Measurements from ENCODE around the gene MIER1. TPM values are rescaled to one million over a fixed set of nuclear protein-coding genes. Genes with fewer than 3 reads are reported as not detected.

Gene MIER1
- total RNA-seq, 1 donor, result 52.2 TPM

DNA sequence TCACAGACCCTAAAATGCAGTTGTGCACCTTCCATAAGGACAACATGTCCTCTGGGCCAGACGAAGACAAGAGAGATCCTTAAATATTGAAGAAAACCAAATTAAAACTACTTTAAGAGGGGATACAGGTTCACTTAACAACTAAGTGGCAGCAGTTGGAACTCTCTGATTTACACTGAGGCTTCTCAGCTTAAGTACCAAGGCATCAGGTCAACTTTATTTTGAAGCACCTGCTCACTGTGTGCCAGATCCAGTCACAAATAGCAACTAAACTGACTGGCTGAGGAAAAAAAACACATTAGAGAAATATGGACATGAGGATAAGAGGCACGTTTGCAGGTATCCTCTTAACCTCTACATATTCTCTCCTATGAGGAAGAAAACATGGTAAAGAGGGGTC is 96.0 kb downstream of the MIER1 start:
- TF ChIP-seq, protein P1, sequence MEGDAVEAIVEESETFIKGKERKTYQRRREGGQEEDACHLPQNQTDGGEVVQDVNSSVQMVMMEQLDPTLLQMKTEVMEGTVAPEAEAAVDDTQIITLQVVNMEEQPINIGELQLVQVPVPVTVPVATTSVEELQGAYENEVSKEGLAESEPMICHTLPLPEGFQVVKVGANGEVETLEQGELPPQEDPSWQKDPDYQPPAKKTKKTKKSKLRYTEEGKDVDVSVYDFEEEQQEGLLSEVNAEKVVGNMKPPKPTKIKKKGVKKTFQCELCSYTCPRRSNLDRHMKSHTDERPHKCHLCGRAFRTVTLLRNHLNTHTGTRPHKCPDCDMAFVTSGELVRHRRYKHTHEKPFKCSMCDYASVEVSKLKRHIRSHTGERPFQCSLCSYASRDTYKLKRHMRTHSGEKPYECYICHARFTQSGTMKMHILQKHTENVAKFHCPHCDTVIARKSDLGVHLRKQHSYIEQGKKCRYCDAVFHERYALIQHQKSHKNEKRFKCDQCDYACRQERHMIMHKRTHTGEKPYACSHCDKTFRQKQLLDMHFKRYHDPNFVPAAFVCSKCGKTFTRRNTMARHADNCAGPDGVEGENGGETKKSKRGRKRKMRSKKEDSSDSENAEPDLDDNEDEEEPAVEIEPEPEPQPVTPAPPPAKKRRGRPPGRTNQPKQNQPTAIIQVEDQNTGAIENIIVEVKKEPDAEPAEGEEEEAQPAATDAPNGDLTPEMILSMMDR (IDR thresholded peaks at IDR 0.05; ENCODE audit: insufficient read depth, low read depth, low read length), result no peak
- no peak overlapping the region for H3K4me3 ChIP-seq (ENCODE audit: low read depth, low read length)
- DNase-seq (ENCODE audit: low read depth), result no peak

DNA sequence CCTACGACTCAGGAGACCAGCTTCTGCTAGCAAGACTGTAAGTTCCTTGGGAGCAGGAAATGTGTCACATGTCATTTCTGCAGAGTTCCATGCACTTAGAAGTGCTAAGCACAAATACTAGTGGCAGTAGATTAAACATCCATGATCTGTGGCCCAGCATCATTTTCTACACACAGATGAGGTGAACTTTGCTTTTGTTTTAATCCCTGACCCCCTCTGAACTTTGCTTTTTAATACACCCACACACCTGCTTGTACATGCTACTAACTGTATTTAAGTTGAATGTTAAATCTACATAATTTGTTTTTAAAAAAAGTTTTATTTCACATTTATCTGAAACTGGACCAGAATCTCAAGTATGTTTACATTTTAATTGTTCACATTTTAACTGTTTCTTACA is 104.7 kb downstream of the MIER1 start:
- no peak for DNase-seq (ENCODE audit: low read depth)
- H3K4me3 ChIP-seq (ENCODE audit: low read depth, low read length), result no peak overlapping the region
- TF ChIP-seq, protein P1 (IDR thresholded peaks at IDR 0.05; ENCODE audit: insufficient read depth, low read depth, low read length), result no peak

DNA sequence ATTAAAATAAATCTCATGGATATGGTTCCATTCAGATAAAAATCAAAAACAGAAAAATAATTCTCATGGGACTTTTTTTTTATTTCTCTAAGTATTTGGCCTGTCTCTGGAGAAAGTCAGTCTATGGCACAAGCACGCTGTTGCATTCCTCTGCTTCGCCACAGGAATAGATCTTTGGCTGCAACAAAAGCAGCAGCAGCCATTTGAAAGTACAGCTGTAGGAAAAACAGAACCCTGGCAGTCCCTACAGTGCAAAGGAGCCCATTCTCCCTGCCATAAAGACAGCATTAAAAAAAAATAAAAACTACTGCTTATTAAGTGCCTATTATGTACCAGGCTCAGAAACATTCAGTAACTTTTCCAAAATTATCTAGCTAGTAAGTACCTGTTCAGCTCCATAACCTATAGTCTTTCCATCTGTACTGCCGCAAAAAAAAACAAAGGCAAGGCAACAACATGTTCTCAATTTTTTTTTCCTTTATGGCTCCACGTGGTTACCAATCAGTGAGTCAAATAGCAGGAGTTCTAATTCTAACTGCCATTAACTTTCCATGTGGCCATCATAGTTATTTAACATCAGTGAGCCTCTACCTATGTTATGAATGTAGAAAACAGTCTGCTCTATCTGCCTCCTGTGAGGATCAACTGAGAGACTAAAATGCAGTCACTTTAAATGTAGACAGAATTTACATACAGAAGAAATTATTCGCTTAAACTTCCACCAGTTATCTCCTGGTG is 106.5 kb downstream of the MIER1 start:
- no peak overlapping the region for H3K4me3 ChIP-seq (ENCODE audit: low read depth, low read length)
- no peak for DNase-seq (ENCODE audit: low read depth)
- TF ChIP-seq, protein P1 (IDR thresholded peaks at IDR 0.05; ENCODE audit: insufficient read depth, low read depth, low read length), result no peak

DNA sequence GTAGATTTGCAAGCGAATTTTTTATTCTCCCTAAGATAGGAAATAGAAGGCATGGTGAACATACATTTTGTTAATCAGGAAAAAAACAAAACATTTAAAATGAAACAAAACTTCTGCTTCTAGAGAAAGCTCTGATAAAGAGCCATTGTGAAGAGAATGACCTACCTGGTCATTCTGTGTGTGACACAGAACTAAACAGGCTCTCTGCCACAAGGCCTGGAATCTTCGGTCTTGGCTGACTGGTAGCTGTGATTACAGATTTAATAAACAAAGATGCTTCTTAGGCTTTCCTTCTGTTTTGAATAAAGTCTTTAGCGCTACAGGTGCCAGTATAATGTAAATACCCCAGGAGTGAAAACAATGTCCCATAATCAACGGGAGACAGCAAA is 107.1 kb downstream of the MIER1 start:
- TF ChIP-seq, protein P1 (IDR thresholded peaks at IDR 0.05; ENCODE audit: insufficient read depth, low read depth, low read length), result no peak
- no peak for DNase-seq (ENCODE audit: low read depth)
- no peak overlapping the region for H3K4me3 ChIP-seq (ENCODE audit: low read depth, low read length)

Other genes starting within 250 kb of the MIER1 start
- 1.7 and 2.9 TPM in 2 replicates for gene DYNLT5, start 172.5 kb upstream of the MIER1 start, total RNA-seq
- not detected in 2 replicates for gene INSL5, start 123.7 kb upstream of the MIER1 start, total RNA-seq
- gene DNAI4, start 134 bp upstream of the MIER1 start, total RNA-seq, result 3.5 and 9.9 TPM in 2 replicates
- gene SLC35D1, start 129.2 kb downstream of the MIER1 start, total RNA-seq, result 18.4 and 25.0 TPM in 2 replicates
- not detected in 2 replicates for gene C1orf141, start 210.0 kb downstream of the MIER1 start, total RNA-seq
- gene IL23R, start 241.5 kb downstream of the MIER1 start, total RNA-seq, result not detected in 2 replicates